ENCODE measurements around the gene SCAI. TPM values are rescaled to one million over a fixed set of nuclear protein-coding genes. Genes with fewer than 3 reads are reported as not detected.
A peak's percentile ranks its signal among the peaks of the same experiment; 100 is the strongest.

The SCAI gene
- total RNA-seq, 3 donors from 2014 or later (not counting 1 experiment from before 2014, with no cell fraction given): 8.5 to 13.0 (median 10.7) TPM

DNA sequence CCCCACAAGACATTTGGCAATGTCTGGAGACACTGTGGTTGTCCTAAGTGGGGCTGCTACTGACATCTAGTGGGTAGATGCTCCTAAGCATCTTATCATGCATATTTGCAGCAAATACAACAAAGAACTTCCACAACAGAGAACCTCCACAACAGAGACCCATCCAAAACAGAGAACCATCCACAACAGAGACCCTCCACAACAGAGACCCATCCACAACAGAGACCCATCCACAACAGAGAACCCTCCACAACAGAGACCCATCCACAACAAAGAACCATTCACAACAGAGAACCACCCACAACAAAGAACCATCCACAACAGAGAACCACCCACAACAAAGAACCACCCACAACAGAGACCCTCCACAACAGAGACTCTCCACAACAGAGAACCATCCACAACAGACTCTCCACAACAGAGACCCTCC is 248.6 kb downstream of the SCAI start:
- H3K36me3 ChIP-seq (ENCODE audit: control insufficient read depth, insufficient read depth, low read length): peaks cover 53% of the 10 kb centered on the region
- H3K27me3 Mint-ChIP-seq (ENCODE audit: low read depth in 2 of 2): no peaks in the 10 kb centered on the region

DNA sequence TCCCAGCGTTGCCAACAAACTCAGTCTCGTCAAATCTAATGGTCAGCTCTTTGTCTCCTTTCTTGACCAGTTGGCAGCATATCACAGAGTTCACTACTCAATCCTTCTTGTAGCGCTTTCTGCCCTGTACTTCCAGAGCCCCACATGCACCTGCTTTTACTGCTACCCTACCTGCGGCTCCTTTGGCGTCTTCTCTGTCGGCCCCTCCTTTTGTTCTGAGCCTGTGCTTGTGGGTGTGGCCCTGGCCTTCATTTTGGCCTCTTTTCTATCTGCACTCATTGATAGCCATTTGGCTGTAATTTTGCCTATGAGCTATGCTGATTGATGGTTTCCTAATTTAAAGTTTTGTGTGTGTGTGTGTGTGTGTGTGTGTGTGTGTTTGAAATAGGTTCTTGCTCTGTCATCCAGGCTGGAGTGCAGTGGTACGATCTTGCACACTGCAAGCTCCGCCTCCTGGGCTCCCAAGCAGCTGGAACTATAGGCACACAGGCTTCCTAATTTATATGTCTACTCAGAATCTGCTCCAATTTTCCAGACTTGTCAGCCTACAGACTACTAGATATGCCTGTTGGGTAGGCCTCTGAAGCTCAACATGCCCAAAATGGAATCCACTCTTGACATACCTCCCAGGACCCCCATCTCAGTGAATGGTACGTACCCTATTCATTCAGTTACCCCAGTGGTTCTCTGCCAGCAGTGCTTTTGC is 249.1 kb downstream of the SCAI start:
- Histone ChIP-seq H3K27ac (ENCODE audit: low read length) (no peak overlapping the region), H3K27me3 (ENCODE audit: control insufficient read depth, insufficient read depth, low read length) (no peaks in the 10 kb centered on the region), H3K9me3 (ENCODE audit: control insufficient read depth, insufficient read depth, low read length) (no peaks in the 10 kb centered on the region), H3K4me3 (ENCODE audit: low read length) (no peak overlapping the region), H3K36me3 (ENCODE audit: control insufficient read depth, insufficient read depth, low read length) (peaks cover 53% of the 10 kb centered on the region), H3K4me1 (ENCODE audit: control insufficient read depth, insufficient read depth, low read length) (peaks cover 4% of the 10 kb centered on the region)
- no peaks in the 10 kb centered on the region for H3K9me3 Mint-ChIP-seq
- WGBS (ENCODE audit: insufficient coverage): 92% methylated on average over 9 of the region's 9 CpGs
- DNase-seq: no peak
- peaks cover 8 to 16% of the 10 kb centered on the region in 2 donors for H3K4me1 Mint-ChIP-seq
- peak overlapping the region in 1 of 2 donors; percentile 74 for H3K27ac Mint-ChIP-seq
- ATAC-seq: no peak
- TF ChIP-seq, protein P1, sequence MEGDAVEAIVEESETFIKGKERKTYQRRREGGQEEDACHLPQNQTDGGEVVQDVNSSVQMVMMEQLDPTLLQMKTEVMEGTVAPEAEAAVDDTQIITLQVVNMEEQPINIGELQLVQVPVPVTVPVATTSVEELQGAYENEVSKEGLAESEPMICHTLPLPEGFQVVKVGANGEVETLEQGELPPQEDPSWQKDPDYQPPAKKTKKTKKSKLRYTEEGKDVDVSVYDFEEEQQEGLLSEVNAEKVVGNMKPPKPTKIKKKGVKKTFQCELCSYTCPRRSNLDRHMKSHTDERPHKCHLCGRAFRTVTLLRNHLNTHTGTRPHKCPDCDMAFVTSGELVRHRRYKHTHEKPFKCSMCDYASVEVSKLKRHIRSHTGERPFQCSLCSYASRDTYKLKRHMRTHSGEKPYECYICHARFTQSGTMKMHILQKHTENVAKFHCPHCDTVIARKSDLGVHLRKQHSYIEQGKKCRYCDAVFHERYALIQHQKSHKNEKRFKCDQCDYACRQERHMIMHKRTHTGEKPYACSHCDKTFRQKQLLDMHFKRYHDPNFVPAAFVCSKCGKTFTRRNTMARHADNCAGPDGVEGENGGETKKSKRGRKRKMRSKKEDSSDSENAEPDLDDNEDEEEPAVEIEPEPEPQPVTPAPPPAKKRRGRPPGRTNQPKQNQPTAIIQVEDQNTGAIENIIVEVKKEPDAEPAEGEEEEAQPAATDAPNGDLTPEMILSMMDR (IDR thresholded peaks at IDR 0.05): no peak
- intact Hi-C loops (cut with micrococcal nuclease): loop anchor here (1.0 to 10.0 kb wide), 3 partner anchors 41 to 120 kb away; partner anchors contain the start of gene WDR38
- H3K36me3 Mint-ChIP-seq: peaks cover 15% of the 10 kb centered on the region
- no peaks in the 10 kb centered on the region for H3K27me3 Mint-ChIP-seq (ENCODE audit: low read depth in 2 of 2)
- H3K4me3 Mint-ChIP-seq: no peak overlapping the region

More for the DNA sequence above, 248.6 kb downstream of the SCAI start:
- Histone ChIP-seq H3K27ac (ENCODE audit: low read length) (no peak overlapping the region), H3K4me1 (ENCODE audit: control insufficient read depth, insufficient read depth, low read length) (peaks cover 4% of the 10 kb centered on the region), H3K9me3 (ENCODE audit: control insufficient read depth, insufficient read depth, low read length) (no peaks in the 10 kb centered on the region), H3K27me3 (ENCODE audit: control insufficient read depth, insufficient read depth, low read length) (no peaks in the 10 kb centered on the region), H3K4me3 (ENCODE audit: low read length) (no peak overlapping the region)
- peak overlapping the region in 1 of 2 donors; percentile 74 for H3K27ac Mint-ChIP-seq
- H3K36me3 Mint-ChIP-seq: peaks cover 15% of the 10 kb centered on the region
- ATAC-seq: peak; percentile 82 to 99 (median 96)
- TF ChIP-seq, protein P1 (IDR thresholded peaks at IDR 0.05): peak; percentile 65
- no peak overlapping the region for H3K4me3 Mint-ChIP-seq
- intact Hi-C loops (cut with micrococcal nuclease): loop anchor here (1.0 to 10.0 kb wide), 3 partner anchors 41 to 120 kb away; partner anchors contain the start of gene WDR38
- no peaks in the 10 kb centered on the region for H3K9me3 Mint-ChIP-seq
- DNase-seq: peak in 1 of 2 donors; percentile 78
- peaks cover 8 to 16% of the 10 kb centered on the region in 2 donors for H3K4me1 Mint-ChIP-seq

Other genes with a start within 250 kb of the SCAI start
- gene GOLGA1, start 202.4 kb downstream of the SCAI start, total RNA-seq: 10 to 100 TPM; 21.5 to 32.4 (median 27.0) TPM
- 10 to 100 TPM; 31.1 to 37.4 (median 34.8) TPM for gene PPP6C, start 46.3 kb upstream of the SCAI start, total RNA-seq
- 10 to 100 TPM; 10.6 to 13.1 (median 11.8) TPM for gene RABEPK, start 57.0 kb upstream of the SCAI start, total RNA-seq
- 100 to 1,000 TPM; 222 to 281 (median 275) TPM for gene HSPA5, start 97.8 kb upstream of the SCAI start, total RNA-seq
- 10 to 100 TPM; 66.1 to 83.2 (median 68.8) TPM for gene GAPVD1, start 118.3 kb upstream of the SCAI start, total RNA-seq